ENCODE results near the gene PLXNA4.

PLXNA4 gene

GRCh38 chr7:132250480-132251326 lies 325.6 kb downstream of the PLXNA4 start:
- Mint-ChIP-seq H3K27ac (no peak overlapping the region), H3K4me3 (no peak overlapping the region), H3K4me1 (no peaks in the 10 kb centered on the region), H3K27me3 (peaks cover 26% of the 10 kb centered on the region), H3K9me3 (peaks cover 2 to 3% of the 10 kb centered on the region in 2 donors)
- no peak for ATAC-seq
- DNase-seq = no peak

GRCh38 chr7:132249256-132249971 lies 326.9 kb downstream of the PLXNA4 start:
- H3K4me1 Mint-ChIP-seq = no peaks in the 10 kb centered on the region
- peaks cover 5 to 7% of the 10 kb centered on the region in 2 donors for H3K9me3 Mint-ChIP-seq
- no peak overlapping the region for H3K4me3 Mint-ChIP-seq
- DNase-seq = no peak
- no peak for ATAC-seq
- H3K27me3 Mint-ChIP-seq = peaks cover 26% of the 10 kb centered on the region
- no peak overlapping the region for H3K27ac Mint-ChIP-seq

GRCh38 chr7:132248841-132249240 lies 327.4 kb downstream of the PLXNA4 start:
- ATAC-seq = no peak
- peaks cover 5 to 7% of the 10 kb centered on the region in 2 donors for H3K9me3 Mint-ChIP-seq
- H3K27ac Mint-ChIP-seq = no peak overlapping the region
- no peaks in the 10 kb centered on the region for H3K4me1 Mint-ChIP-seq
- DNase-seq = no peak
- no peak overlapping the region for H3K4me3 Mint-ChIP-seq
- H3K27me3 Mint-ChIP-seq = peaks cover 26% of the 10 kb centered on the region

DNA sequence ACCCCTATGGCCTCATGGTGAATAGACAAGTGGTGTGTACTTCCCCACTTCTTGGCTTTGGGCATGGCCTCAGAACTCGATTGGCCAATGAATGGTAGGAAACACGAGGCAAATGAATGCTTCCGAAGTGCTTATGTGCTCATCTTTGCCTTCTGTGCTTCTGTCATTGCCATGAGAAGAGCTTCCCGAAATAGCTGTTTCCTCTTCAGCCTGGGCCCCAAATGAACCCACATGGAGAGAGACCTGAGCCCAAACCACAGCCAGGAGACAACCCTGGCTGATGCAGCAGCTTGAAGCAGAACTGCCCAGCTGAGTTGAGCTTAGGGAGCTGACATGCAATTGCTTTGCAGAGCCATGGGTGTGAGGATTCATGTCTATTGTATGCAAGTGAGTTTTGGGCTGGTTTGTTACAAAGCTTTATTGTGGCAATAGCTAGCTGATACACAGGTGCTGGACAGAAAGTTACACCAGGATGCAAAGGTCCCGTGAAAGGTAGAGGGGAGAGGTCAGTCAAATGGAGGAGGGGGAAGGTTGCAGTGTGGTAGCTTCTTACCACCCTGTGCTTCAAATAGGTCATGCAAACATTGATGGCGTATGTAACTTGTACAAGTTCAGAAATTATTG lies 328.2 kb downstream of the PLXNA4 start:
- H3K4me1 Mint-ChIP-seq = no peaks in the 10 kb centered on the region
- no peak overlapping the region for H3K4me3 Mint-ChIP-seq
- DNase-seq (no peak), ATAC-seq (no peak)
- no peak overlapping the region for H3K27ac Mint-ChIP-seq
- H3K27me3 Mint-ChIP-seq = peaks cover 26% of the 10 kb centered on the region
- H3K9me3 Mint-ChIP-seq = peaks cover 5 to 7% of the 10 kb centered on the region in 2 donors

DNA sequence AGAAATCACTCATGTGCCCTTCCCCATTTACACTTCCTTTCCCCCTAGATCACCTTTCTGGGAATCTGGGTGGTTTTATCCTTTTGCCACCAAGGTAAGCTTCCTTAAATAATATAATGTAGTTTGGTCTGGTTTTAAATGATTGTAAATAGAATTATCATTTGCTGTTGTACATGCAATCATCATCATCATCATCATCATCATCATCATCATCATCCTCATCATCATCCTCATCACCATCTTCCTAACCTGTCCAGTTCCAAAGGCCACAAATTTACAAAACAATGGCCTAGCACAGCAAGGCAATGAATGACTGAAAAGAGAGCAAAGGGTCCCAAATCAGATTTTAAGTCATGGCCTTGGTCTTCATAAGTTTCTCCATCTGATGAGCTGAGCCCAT lies 329.7 kb downstream of the PLXNA4 start:
- Mint-ChIP-seq H3K4me1 (no peaks in the 10 kb centered on the region), H3K4me3 (no peak overlapping the region), H3K27ac (no peak overlapping the region), H3K9me3 (peaks cover 5 to 7% of the 10 kb centered on the region in 2 donors), H3K27me3 (peaks cover 24% of the 10 kb centered on the region)
- ATAC-seq (no peak), DNase-seq (no peak)

- Mint-ChIP-seq H3K4me1 (no peaks in the 10 kb centered on the region), H3K9me3 (peaks cover 5 to 7% of the 10 kb centered on the region in 2 donors), H3K27me3 (peaks cover 14% of the 10 kb centered on the region), H3K4me3 (no peak overlapping the region), H3K27ac (no peak overlapping the region)
- DNase-seq = no peak
- no peak for ATAC-seq
Observed at GRCh38 chr7:132245539-132245938, 330.7 kb downstream of the PLXNA4 start.

DNA sequence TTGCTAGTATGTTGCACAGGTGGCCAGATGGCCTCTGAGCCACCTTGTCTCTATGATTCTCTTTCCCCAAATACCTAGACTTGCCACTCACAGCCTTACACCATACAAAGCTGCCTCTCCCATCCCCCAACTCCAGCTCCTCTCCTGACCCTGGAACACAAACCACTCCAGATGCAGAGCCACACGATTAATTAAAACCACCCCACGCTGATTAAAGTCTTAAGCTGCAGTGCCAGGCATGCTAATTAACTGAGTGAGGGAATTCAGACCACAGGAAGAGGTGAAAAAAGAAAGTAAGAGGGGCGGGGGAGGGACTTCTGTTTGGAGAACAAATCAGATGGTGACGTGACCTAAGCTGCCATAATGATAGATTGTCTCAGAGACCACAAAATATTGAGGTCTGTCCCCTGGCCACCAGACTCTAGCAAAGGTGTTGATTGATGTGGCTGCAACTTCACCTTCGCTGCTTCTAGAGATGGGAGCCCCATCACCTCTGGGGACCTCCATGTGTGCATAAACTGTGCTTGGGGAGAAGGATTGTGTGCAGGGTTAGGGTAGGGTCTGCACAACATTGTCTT lies 331.3 kb downstream of the PLXNA4 start:
- Mint-ChIP-seq H3K4me3 (no peak overlapping the region), H3K4me1 (no peaks in the 10 kb centered on the region), H3K27me3 (peaks cover 8% of the 10 kb centered on the region), H3K9me3 (peaks cover 5 to 7% of the 10 kb centered on the region in 2 donors), H3K27ac (no peak overlapping the region)
- DNase-seq (no peak), ATAC-seq (no peak)

- Mint-ChIP-seq H3K4me3 (no peak overlapping the region), H3K4me1 (no peaks in the 10 kb centered on the region), H3K27me3 (peaks cover 8% of the 10 kb centered on the region), H3K9me3 (peaks cover 5 to 7% of the 10 kb centered on the region in 2 donors), H3K27ac (no peak overlapping the region)
- DNase-seq = no peak
- no peak for ATAC-seq
Observed at GRCh38 chr7:132243463-132243862, 332.8 kb downstream of the PLXNA4 start.

GRCh38 chr7:132243051-132243450 lies 333.2 kb downstream of the PLXNA4 start:
- Mint-ChIP-seq H3K4me3 (no peak overlapping the region), H3K27ac (no peak overlapping the region), H3K4me1 (no peaks in the 10 kb centered on the region), H3K27me3 (peaks cover 8% of the 10 kb centered on the region), H3K9me3 (peaks cover 5 to 7% of the 10 kb centered on the region in 2 donors)
- no peak for DNase-seq
- no peak for ATAC-seq

DNA sequence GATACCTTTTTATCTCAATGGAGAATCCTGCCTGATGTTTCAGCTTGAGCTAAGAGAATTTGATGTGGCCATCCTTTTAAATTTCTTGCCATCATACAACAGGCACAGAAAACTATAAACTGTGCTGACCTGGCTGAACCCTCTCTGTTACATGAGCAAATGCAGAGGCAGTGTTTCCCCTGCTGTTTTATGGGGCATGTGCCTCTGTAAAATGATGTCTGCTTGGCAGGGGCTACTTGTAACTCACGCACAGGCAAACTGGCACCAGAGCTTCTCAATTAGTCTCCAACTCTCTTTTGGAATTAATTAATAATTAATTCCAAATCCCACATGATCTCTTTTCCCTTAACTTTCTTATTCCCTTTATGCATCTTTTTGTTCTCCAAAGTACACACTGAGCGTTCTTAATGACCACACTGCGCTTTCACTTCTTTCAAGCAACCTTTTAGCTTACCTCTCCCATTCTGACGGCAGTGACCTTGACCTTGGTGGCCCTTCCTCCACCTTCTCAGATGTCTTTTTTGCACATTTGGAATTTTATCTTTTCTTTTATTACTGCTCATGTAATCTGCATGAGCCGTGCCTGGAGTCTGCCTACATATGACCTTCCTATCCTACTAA lies 334.0 kb downstream of the PLXNA4 start:
- peaks cover 5 to 7% of the 10 kb centered on the region in 2 donors for H3K9me3 Mint-ChIP-seq
- ATAC-seq (no peak), DNase-seq (no peak)
- H3K4me1 Mint-ChIP-seq = no peaks in the 10 kb centered on the region
- no peak overlapping the region for H3K4me3 Mint-ChIP-seq
- no peak overlapping the region for H3K27ac Mint-ChIP-seq
- H3K27me3 Mint-ChIP-seq = peaks cover 8% of the 10 kb centered on the region

- no peak for ATAC-seq
- no peaks in the 10 kb centered on the region for H3K27me3 Mint-ChIP-seq
- no peak overlapping the region for H3K4me3 Mint-ChIP-seq
- no peaks in the 10 kb centered on the region for H3K4me1 Mint-ChIP-seq
- DNase-seq = no peak
- no peak overlapping the region for H3K27ac Mint-ChIP-seq
- peaks cover 5 to 6% of the 10 kb centered on the region in 2 donors for H3K9me3 Mint-ChIP-seq
Observed at GRCh38 chr7:132240821-132241422, 335.3 kb downstream of the PLXNA4 start.

DNA sequence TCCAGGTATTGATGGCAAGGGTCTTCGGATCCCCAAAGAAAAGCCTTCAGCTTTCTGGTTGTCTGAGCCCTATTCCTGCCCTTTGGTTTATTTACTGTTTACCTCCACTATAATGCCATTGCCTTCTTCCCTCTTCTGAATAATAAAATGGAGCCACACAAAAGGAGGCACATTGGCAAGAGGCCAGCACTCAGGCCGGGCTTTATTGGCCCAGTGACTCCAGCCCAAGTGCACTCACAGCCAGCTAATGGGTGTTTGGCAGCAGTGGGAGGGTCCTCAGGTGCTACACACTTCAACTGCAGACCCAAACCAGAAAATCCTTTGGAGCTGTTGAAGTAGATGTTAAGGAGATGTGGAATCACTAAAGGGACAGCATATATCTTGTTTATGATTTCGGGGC lies 336.0 kb downstream of the PLXNA4 start:
- H3K4me1 Mint-ChIP-seq = no peaks in the 10 kb centered on the region
- DNase-seq (no peak), ATAC-seq (no peak)
- H3K27me3 Mint-ChIP-seq = no peaks in the 10 kb centered on the region
- no peaks in the 10 kb centered on the region for H3K9me3 Mint-ChIP-seq
- H3K4me3 Mint-ChIP-seq = no peak overlapping the region
- H3K27ac Mint-ChIP-seq = no peak overlapping the region

- DNase-seq = no peak
- H3K4me3 Mint-ChIP-seq = no peak overlapping the region
- no peaks in the 10 kb centered on the region for H3K4me1 Mint-ChIP-seq
- H3K9me3 Mint-ChIP-seq = no peaks in the 10 kb centered on the region
- H3K27me3 Mint-ChIP-seq = no peaks in the 10 kb centered on the region
- no peak overlapping the region for H3K27ac Mint-ChIP-seq
- ATAC-seq = no peak
Observed at GRCh38 chr7:132239422-132239994, 336.8 kb downstream of the PLXNA4 start.

GRCh38 chr7:132234711-132235110 lies 341.6 kb downstream of the PLXNA4 start:
- no peak for ATAC-seq
- Mint-ChIP-seq H3K4me1 (no peaks in the 10 kb centered on the region), H3K4me3 (no peak overlapping the region), H3K27me3 (peaks cover under 1% of the 10 kb centered on the region), H3K9me3 (no peaks in the 10 kb centered on the region), H3K27ac (no peak overlapping the region)
- no peak for DNase-seq

GRCh38 chr7:132232406-132232805 lies 343.9 kb downstream of the PLXNA4 start:
- ATAC-seq (no peak), DNase-seq (no peak)
- peaks cover 9% of the 10 kb centered on the region for H3K27me3 Mint-ChIP-seq
- no peak overlapping the region for H3K27ac Mint-ChIP-seq
- no peaks in the 10 kb centered on the region for H3K9me3 Mint-ChIP-seq
- no peak overlapping the region for H3K4me3 Mint-ChIP-seq
- no peaks in the 10 kb centered on the region for H3K4me1 Mint-ChIP-seq

Data from stimulated activated naive CD8-positive, alpha-beta T cell treated with anti-CD3 and anti-CD28 coated beads, Interleukin-15, amount 100 ng/mL, for 72 hours (primary cell).